NCI-H774 (cell line): Measurements from ENCODE around the gene GBE1.

Experiments
- DNase-seq: peaks from one replicate; lab custom pipeline; 2025; lab: John Stamatoyannopoulos, UW

Gene GBE1

DNA sequence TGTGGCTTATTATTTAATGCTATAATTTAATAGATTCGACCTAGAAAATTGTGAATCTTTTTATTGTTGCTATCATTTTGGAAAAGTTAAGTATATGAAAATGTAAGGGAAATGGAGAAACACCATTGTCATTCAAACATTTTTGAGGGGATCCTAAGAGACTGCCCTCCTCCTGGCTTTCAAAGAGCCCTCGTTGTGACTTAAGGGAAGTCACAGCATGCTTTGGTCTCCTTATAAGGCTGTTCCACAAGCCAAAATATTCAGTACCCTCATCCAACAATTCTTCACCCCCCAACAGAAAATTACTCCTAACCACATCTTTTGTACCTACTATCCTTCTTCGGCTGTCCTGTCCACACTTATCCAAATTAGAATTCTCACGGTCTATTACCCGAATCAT, 140.2 kb downstream of the GBE1 start:
- DNase-seq = no peak

GRCh38 chr3:81620849-81621248, 140.6 kb downstream of the GBE1 start:
- no peak for DNase-seq

DNA sequence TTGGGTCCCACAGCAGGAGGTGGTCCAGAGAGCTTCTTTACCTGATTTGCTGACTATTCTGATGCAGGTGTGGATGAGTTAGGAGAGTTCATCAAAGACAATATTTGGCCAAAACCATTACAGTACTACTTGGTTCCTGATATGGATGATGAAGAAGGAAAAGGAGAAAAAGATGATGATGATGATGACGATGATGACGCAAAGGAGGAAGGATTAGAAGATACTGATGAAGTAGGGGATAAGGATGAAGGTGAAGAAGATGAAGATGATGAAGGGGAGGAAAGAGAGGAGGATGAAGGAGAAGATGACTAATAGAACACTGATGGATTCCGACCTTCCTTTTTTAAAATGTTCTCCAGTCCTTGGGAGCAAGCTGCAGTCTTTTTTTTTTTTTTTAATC, 148.7 kb downstream of the GBE1 start:
- no peak for DNase-seq

- DNase-seq = no peak
Observed at GRCh38 chr3:81602781-81603180, 158.7 kb downstream of the GBE1 start.

- DNase-seq = no peak
Observed at GRCh38 chr3:81601707-81602305, 159.6 kb downstream of the GBE1 start.

GRCh38 chr3:81592101-81592500, 169.3 kb downstream of the GBE1 start:
- no peak for DNase-seq

- no peak for DNase-seq
Observed at GRCh38 chr3:81585937-81586336, 175.5 kb downstream of the GBE1 start.

DNA sequence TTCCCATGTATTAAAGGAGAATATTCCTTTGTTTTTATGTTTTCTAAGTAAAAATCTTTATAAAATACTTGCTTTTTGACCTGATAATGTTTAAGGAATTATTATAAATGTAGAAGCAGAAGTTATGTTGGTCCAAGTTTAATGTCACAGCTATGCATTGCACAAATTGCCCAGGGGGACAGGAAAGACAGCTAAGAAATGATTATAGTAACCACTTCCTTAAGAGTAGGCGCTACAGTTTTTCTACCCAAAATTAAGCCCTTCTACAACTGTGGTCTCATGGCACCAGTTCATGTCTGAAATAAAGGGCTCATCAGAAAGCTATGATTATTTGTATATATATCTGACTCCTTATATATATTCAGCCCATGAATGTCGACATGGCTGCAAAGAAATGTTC, 176.4 kb downstream of the GBE1 start:
- DNase-seq = no peak

- DNase-seq = no peak
Observed at GRCh38 chr3:81581966-81582599, 179.4 kb downstream of the GBE1 start.

- DNase-seq = no peak
Observed at GRCh38 chr3:81580355-81580754, 181.1 kb downstream of the GBE1 start.

DNA sequence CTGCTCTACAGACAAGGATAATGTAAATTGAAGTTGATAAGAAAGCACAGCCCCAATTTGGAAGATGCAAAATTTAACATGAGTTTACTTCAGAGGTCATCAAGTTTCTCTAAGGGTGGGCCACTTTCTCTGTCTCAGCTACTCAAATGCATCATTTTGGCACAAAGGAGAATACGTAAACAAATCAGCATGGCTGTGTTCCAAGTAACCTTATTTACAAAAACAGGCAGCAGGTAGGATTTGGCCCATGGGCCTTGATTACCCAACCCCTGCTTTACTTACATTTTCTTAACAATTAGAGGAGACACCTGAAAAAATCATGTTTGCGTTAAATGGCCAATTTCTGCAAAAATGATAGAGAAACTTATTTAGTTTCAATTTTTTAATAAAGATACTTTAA, 181.7 kb downstream of the GBE1 start:
- no peak for DNase-seq

- no peak for DNase-seq
Observed at GRCh38 chr3:81572201-81572756, 189.2 kb downstream of the GBE1 start.

DNA sequence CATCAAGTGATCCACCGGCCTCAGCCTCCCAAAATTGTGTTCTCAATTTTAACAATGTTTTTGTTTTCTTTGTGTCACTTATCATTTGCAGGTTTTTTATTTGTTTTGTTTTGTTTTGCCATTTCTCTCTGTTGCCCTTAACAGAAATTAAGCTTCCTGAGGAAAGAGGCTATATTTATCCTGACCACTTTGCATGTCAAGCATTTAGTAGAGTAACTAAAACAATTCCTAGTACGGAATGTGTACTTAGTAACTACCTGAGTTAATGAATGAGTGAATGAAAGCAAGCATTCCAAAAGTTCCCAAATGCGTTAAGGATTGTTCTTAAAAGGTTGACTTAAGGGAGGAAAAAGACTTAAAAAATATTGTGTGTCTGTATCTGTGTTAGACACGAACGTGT, 193.1 kb downstream of the GBE1 start:
- no peak for DNase-seq

- no peak for DNase-seq
Observed at GRCh38 chr3:81565041-81565440, 196.4 kb downstream of the GBE1 start.

- no peak for DNase-seq
Observed at GRCh38 chr3:81558106-81558505, 203.3 kb downstream of the GBE1 start.

DNA sequence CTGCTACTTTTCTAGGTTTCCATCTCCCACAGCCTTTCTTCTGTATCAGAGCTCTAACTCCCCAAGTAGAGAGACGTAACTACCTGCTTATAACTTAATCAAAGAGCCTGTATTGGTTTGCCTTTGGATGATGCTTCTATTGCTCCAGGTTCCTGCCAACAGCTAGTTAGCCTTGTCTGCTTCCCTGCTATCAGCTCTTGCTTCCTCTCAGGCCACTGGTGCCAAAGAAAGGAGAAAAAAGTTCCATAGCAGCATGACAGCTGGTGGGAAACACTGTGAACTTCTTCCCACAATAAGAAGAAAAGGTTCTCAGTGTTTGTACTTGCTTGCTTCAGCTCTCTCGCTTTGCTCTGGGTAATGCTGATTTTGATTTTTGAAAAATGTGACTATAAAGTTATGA, 206.6 kb downstream of the GBE1 start:
- DNase-seq = no peak

DNA sequence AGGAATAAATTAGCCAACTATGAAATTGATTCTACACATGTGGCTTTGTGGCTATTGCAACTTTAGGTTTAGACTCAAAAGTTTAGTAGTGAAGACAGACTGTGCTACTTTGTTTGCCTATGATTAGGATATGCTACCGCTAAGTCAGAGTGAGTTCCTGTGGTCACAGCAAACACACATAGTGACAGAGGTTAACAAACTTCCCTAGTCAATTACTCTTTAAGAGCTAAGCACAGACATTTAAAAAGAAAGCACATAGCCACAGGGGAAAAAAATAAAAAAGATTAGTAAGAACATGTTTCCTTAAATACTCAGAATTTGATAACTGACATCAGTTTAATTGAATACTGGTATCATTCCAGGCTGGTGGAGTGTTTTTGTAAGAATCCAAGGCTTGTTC, 207.1 kb downstream of the GBE1 start:
- no peak for DNase-seq

- no peak for DNase-seq
Observed at GRCh38 chr3:81550415-81550814, 211.0 kb downstream of the GBE1 start.

DNA sequence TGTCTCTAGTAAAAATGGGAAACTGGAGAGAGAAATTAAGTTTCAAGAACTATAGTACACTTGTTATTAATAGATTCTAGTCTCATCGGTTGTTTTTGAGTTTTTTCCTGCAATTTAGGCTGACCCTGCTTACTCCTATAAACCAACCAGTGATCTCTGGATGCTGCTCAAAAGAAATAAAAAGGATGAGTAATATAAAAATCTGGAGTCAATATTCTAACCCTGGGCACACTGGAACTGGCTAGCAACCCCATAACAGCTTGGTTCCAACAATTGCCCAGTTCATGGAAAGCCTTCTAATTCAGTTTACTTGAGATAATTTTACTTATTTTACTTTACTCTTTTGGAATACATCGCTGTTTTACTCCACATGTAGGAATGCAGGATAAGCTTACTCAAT, 211.6 kb downstream of the GBE1 start:
- DNase-seq = no peak

GRCh38 chr3:81549388-81549787, 212.1 kb downstream of the GBE1 start:
- DNase-seq = no peak

- no peak for DNase-seq
Observed at GRCh38 chr3:81545572-81545971, 215.9 kb downstream of the GBE1 start.

- DNase-seq = no peak
Observed at GRCh38 chr3:81544385-81544784, 217.1 kb downstream of the GBE1 start.

DNA sequence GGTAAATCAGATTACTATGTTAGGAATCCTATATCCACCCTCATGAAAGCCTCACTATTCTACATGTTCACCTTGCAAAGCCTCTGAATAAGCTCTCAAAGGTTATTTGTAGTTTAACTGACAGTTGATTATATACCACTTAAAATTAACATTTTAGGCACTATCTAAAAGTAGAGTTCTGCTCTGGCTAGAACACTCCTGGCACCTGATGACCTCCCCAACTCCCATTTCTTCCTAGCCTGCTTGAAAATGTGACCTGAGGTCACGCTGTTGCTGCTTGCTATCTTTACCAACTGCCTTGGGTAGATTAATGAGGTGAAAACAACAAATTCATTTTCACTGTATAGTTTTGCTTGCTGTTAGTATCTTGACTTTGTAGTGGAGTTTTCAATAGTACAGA, 220.7 kb downstream of the GBE1 start:
- no peak for DNase-seq

DNA sequence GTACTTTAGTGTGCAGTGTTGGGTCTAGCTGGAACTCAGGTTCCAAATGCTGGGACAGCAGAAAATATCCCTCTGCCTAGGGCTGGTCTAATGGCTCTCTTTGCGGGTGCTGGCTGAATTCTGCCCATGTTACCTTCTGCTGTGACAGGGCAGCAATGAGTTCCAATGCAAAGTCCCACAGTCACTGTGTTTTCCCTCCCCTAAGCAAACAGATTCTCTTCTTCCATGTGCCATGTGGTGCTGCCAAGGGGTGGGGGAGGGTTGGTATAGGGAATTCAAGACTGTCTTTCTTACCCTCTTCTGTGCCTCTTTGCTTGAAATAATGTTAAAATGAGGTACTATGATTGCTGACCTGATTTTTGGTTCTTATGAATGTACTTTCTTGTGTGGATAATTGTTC, 229.6 kb downstream of the GBE1 start:
- DNase-seq = no peak
